ENCODE results near the gene TCF21.
"Not testable (repeated sequence)": the region's sequence is repeated elsewhere in the genome, so short reads cannot be mapped to it uniquely, and the experiment has no call there.

TCF21 gene

GRCh38 chr6:133936352-133936751 is 47.4 kb downstream of the TCF21 start:
- DNase-seq, result not testable (repeated sequence)

GRCh38 chr6:133937909-133938308 is 49.0 kb downstream of the TCF21 start:
- DNase-seq, result no peak

- DNase-seq, result no peak
Measured at GRCh38 chr6:133938533-133938932, 49.6 kb downstream of the TCF21 start.

- no peak for DNase-seq
Measured at GRCh38 chr6:133939778-133940667, 51.1 kb downstream of the TCF21 start.
